ENCODE results near the gene PPP1R3G.

PPP1R3G gene

GRCh38 chr6:5088780-5089179 is 3.6 kb downstream of the PPP1R3G start:
- H3K27ac ChIP-seq (ENCODE audit: low read depth, low read length, poor library complexity, severe bottlenecking), result no peak overlapping the region
- no peaks in the 10 kb centered on the region for H3K9me2 ChIP-seq (ENCODE audit: low read depth, low read length)
- no peaks in the 10 kb centered on the region for H3K36me3 ChIP-seq (ENCODE audit: insufficient read depth, low read length)
- H2AFZ ChIP-seq (ENCODE audit: low read length), result no peak overlapping the region
- H3K9ac ChIP-seq (ENCODE audit: low read length), result no peak overlapping the region
- no peaks in the 10 kb centered on the region for H3K4me1 ChIP-seq (ENCODE audit: insufficient read depth, low read length, severe bottlenecking)
- H3K79me2 ChIP-seq (ENCODE audit: insufficient read depth, low read length), result no peaks in the 10 kb centered on the region
- H4K20me1 ChIP-seq (ENCODE audit: insufficient read depth, low read length), result no peaks in the 10 kb centered on the region
- H3F3A ChIP-seq (ENCODE audit: insufficient read depth, low read length), result no peaks in the 10 kb centered on the region
- H3K4me2 ChIP-seq (ENCODE audit: low read length), result no peak overlapping the region
- H3K4me3 ChIP-seq (ENCODE audit: low read depth, low read length, poor library complexity, severe bottlenecking), result no peak overlapping the region
- no peaks in the 10 kb centered on the region for H3K9me3 ChIP-seq (ENCODE audit: low read length)
- TF ChIP-seq EZH2 (IDR thresholded peaks at IDR 0.05; ENCODE audit: borderline replicate concordance, low read length) (no peak), CTCF (IDR thresholded peaks at IDR 0.05; ENCODE audit: low read length) (no peak)
- H3K27me3 ChIP-seq (ENCODE audit: insufficient read depth, low read length), result peaks cover 10% of the 10 kb centered on the region; the same call in 1 of the 2 replicates

- no peaks in the 10 kb centered on the region for H3K79me2 ChIP-seq (ENCODE audit: insufficient read depth, low read length)
- H2AFZ ChIP-seq (ENCODE audit: low read length), result no peak overlapping the region
- no peaks in the 10 kb centered on the region for H4K20me1 ChIP-seq (ENCODE audit: insufficient read depth, low read length)
- H3K9me3 ChIP-seq (ENCODE audit: low read length), result no peaks in the 10 kb centered on the region
- H3K4me1 ChIP-seq (ENCODE audit: insufficient read depth, low read length, severe bottlenecking), result no peaks in the 10 kb centered on the region
- TF ChIP-seq EZH2 (IDR thresholded peaks at IDR 0.05; ENCODE audit: borderline replicate concordance, low read length) (no peak), CTCF (IDR thresholded peaks at IDR 0.05; ENCODE audit: low read length) (no peak)
- no peak overlapping the region for H3K27ac ChIP-seq (ENCODE audit: low read depth, low read length, poor library complexity, severe bottlenecking)
- peaks cover 10% of the 10 kb centered on the region; the same call in 1 of the 2 replicates for H3K27me3 ChIP-seq (ENCODE audit: insufficient read depth, low read length)
- no peaks in the 10 kb centered on the region for H3K9me2 ChIP-seq (ENCODE audit: low read depth, low read length)
- H3F3A ChIP-seq (ENCODE audit: insufficient read depth, low read length), result no peaks in the 10 kb centered on the region
- H3K9ac ChIP-seq (ENCODE audit: low read length), result no peak overlapping the region
- H3K36me3 ChIP-seq (ENCODE audit: insufficient read depth, low read length), result no peaks in the 10 kb centered on the region
- no peak overlapping the region for H3K4me2 ChIP-seq (ENCODE audit: low read length)
- no peak overlapping the region for H3K4me3 ChIP-seq (ENCODE audit: low read depth, low read length, poor library complexity, severe bottlenecking)
These were observed 4.6 kb downstream of the PPP1R3G start for GRCh38 chr6:5089481-5090438.

GRCh38 chr6:5090603-5091002 is 5.5 kb downstream of the PPP1R3G start:
- peaks cover 6% of the 10 kb centered on the region; the same call in 1 of the 2 replicates for H3K27me3 ChIP-seq (ENCODE audit: insufficient read depth, low read length)
- no peak overlapping the region for H3K4me3 ChIP-seq (ENCODE audit: low read depth, low read length, poor library complexity, severe bottlenecking)
- no peak for TF ChIP-seq CTCF (IDR thresholded peaks at IDR 0.05; ENCODE audit: low read length)
- TF ChIP-seq EZH2 (IDR thresholded peaks at IDR 0.05; ENCODE audit: borderline replicate concordance, low read length), result no peak
- H3K36me3 ChIP-seq (ENCODE audit: insufficient read depth, low read length), result no peaks in the 10 kb centered on the region
- no peak overlapping the region for H3K9ac ChIP-seq (ENCODE audit: low read length)
- no peaks in the 10 kb centered on the region for H3K9me2 ChIP-seq (ENCODE audit: low read depth, low read length)
- no peak overlapping the region for H3K27ac ChIP-seq (ENCODE audit: low read depth, low read length, poor library complexity, severe bottlenecking)
- H4K20me1 ChIP-seq (ENCODE audit: insufficient read depth, low read length), result no peaks in the 10 kb centered on the region
- no peak overlapping the region for H2AFZ ChIP-seq (ENCODE audit: low read length)
- H3F3A ChIP-seq (ENCODE audit: insufficient read depth, low read length), result no peaks in the 10 kb centered on the region
- H3K79me2 ChIP-seq (ENCODE audit: insufficient read depth, low read length), result no peaks in the 10 kb centered on the region
- no peak overlapping the region for H3K4me2 ChIP-seq (ENCODE audit: low read length)
- no peaks in the 10 kb centered on the region for H3K9me3 ChIP-seq (ENCODE audit: low read length)
- no peaks in the 10 kb centered on the region for H3K4me1 ChIP-seq (ENCODE audit: insufficient read depth, low read length, severe bottlenecking)

Measured in OCI-LY1 (cell line).